ENCODE measurements around the gene CSTPP1.

The CSTPP1 gene

GRCh38 chr11:47165253-47165840 lies 228.8 kb downstream of the CSTPP1 start:
- FAIRE-seq, result no peak

GRCh38 chr11:47166368-47166767 lies 229.8 kb downstream of the CSTPP1 start:
- no peak for FAIRE-seq

GRCh38 chr11:47171061-47171838 lies 234.7 kb downstream of the CSTPP1 start:
- no peak for FAIRE-seq

- FAIRE-seq, result no peak
Observed at GRCh38 chr11:47171856-47172255, 235.3 kb downstream of the CSTPP1 start.

- FAIRE-seq, result no peak
Observed at GRCh38 chr11:47172740-47173336, 236.3 kb downstream of the CSTPP1 start.

- FAIRE-seq, result no peak
Observed at GRCh38 chr11:47175746-47176327, 239.3 kb downstream of the CSTPP1 start.

GRCh38 chr11:47176328-47177228 lies 240.0 kb downstream of the CSTPP1 start, which contains the start of gene ARFGAP2:
ARFGAP2 (minus strand) TSS chr11:47176879; CDS start chr11:47176853, 26 bp downstream.
- FAIRE-seq, result peak; percentile 35

GRCh38 chr11:47177229-47177845 lies 240.8 kb downstream of the CSTPP1 start:
- FAIRE-seq, result no peak

- no peak for FAIRE-seq
Observed at GRCh38 chr11:47177846-47178245, 241.3 kb downstream of the CSTPP1 start.

GRCh38 chr11:47178316-47178715 lies 241.8 kb downstream of the CSTPP1 start:
- no peak for FAIRE-seq

- no peak for FAIRE-seq
Observed at GRCh38 chr11:47178737-47179654, 242.4 kb downstream of the CSTPP1 start.

GRCh38 chr11:47179655-47179991 lies 243.1 kb downstream of the CSTPP1 start:
- FAIRE-seq, result no peak

GRCh38 chr11:47180006-47180787 lies 243.6 kb downstream of the CSTPP1 start:
- FAIRE-seq, result no peak

- FAIRE-seq, result no peak
Observed at GRCh38 chr11:47181271-47181670, 244.7 kb downstream of the CSTPP1 start.

- no peak for FAIRE-seq
Observed at GRCh38 chr11:47182380-47182779, 245.8 kb downstream of the CSTPP1 start.

GRCh38 chr11:47183031-47183856 lies 246.7 kb downstream of the CSTPP1 start:
- no peak for FAIRE-seq

- no peak for FAIRE-seq
Observed at GRCh38 chr11:47183969-47184368, 247.4 kb downstream of the CSTPP1 start.

- FAIRE-seq, result no peak
Observed at GRCh38 chr11:47184711-47185304, 248.2 kb downstream of the CSTPP1 start.

Measured in A204.1 (cell line).